Activated CD8-positive, alpha-beta T cell treated with anti-CD3 and anti-CD28 coated beads for 36 hours (primary cell): ENCODE measurements around the gene DCUN1D1. TPM values are rescaled to one million over a fixed set of nuclear protein-coding genes. Genes with fewer than 3 reads are reported as not detected.
A peak's percentile ranks its signal among the peaks of the same experiment; 100 is the strongest.

Experiments used
- ATAC-seq: fragments of 200-7000 bp; cut with Tn5 transposase; one replicate; pipeline ENCODE4 v1.10.0; 2021; ENCODE audit warnings: mild to moderate bottlenecking, moderate library complexity
- CTCF ChIA-PET: fragments of 350-600 bp; sonication (Branson Sonifier 250); formaldehyde crosslinking; loops from one replicate; lab custom pipeline; 2021; ENCODE audit warnings: antibody characterized with exemption; lab: Charles Lee
- POLR2A ChIA-PET: fragments of 350-600 bp; sonication (Branson Sonifier 250); formaldehyde crosslinking; loops from one replicate; lab custom pipeline; 2021; ENCODE audit warnings: antibody characterized with exemption; lab: Charles Lee
- DNase-seq: peaks from one replicate; pipeline ENCODE4 v3.0.0-alpha.2; 2020
- H3K27ac Mint-ChIP-seq: one replicate; pipeline ENCODE4 v1.8.0; 2021; ENCODE audit warnings: mild to moderate bottlenecking, mixed read lengths
- H3K27me3 Mint-ChIP-seq: one replicate; pipeline ENCODE4 v1.8.0; 2021; ENCODE audit warnings: mixed read lengths
- H3K36me3 Mint-ChIP-seq: one replicate; pipeline ENCODE4 v1.8.0; 2021; ENCODE audit warnings: low read depth, mixed read lengths
- H3K4me1 Mint-ChIP-seq: one replicate; pipeline ENCODE4 v1.8.0; 2021; ENCODE audit warnings: low read depth, mixed read lengths
- H3K4me3 Mint-ChIP-seq: one replicate; pipeline ENCODE4 v1.8.0; 2021; ENCODE audit warnings: mild to moderate bottlenecking, moderate library complexity, mixed read lengths
- H3K9me3 Mint-ChIP-seq: one replicate; pipeline ENCODE4 v1.8.0; 2021; ENCODE audit warnings: mixed read lengths
- intact Hi-C: fragments of 100-400 bp; cut with micrococcal nuclease; formaldehyde crosslinking; loops from one replicate; pipeline ENCODE4 v1.10.0; 2022
- total RNA-seq, 2 experiments: library from RNA; stranded (reverse); gene quantifications; one replicate each; pipeline ENCODE4 v1.2.3, GENCODE V29; 2021
- TF ChIP-seq, protein P1 (sequence below): fragments of 200-600 bp; IDR thresholded peaks from one replicate; pipeline ENCODE4 v1.8.0; 2022; ENCODE audit warnings: antibody characterized with exemption, mild to moderate bottlenecking

The DCUN1D1 gene
- total RNA-seq, 2 experiments from 2014 or later = 39.6 to 43.2 TPM

DNA sequence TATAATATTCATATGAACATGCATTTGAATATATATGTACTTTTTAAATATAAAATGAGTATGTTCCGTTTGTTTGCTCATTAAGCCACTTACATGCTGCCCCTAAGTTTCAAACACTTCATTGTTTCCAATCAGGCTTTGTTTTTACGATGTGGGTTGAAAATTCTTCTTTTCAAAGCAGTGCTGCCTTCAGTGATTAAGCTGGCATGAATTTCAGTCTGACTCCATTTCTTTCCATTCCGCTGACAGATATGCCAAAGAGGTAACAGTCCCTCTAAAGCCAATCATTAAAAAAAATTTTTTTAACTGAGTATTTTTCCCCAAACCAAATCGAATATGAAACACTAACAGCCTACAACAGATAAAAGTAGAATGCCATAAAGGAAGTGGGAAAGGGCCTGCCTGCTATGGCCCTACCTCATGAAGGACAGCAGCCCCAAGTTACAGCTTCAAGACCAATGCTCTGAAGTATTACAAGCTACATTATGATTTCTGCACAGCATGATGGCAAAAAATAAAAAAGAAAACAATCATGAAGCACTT, 40.0 kb downstream of the DCUN1D1 start:
- Mint-ChIP-seq H3K27me3 (no peaks in the 10 kb centered on the region), H3K4me1 (peaks cover 25% of the 10 kb centered on the region), H3K4me3 (no peak overlapping the region), H3K36me3 (peaks cover 5% of the 10 kb centered on the region), H3K9me3 (no peaks in the 10 kb centered on the region), H3K27ac (peak overlapping the region; percentile 11)
- intact Hi-C loops = no loop called here
- ATAC-seq (peak; percentile 65), DNase-seq (no peak)
- ChIA-PET CTCF (interaction anchor here (1.0 kb wide), 1 partner anchor 10 kb away, joined by 3 read pairs; no protein-coding TSS in a partner anchor), POLR2A (interaction anchor here (1.2 kb wide), 1 partner anchor 146 kb away, joined by 3 read pairs; no protein-coding TSS in a partner anchor)
- TF ChIP-seq, protein P1, sequence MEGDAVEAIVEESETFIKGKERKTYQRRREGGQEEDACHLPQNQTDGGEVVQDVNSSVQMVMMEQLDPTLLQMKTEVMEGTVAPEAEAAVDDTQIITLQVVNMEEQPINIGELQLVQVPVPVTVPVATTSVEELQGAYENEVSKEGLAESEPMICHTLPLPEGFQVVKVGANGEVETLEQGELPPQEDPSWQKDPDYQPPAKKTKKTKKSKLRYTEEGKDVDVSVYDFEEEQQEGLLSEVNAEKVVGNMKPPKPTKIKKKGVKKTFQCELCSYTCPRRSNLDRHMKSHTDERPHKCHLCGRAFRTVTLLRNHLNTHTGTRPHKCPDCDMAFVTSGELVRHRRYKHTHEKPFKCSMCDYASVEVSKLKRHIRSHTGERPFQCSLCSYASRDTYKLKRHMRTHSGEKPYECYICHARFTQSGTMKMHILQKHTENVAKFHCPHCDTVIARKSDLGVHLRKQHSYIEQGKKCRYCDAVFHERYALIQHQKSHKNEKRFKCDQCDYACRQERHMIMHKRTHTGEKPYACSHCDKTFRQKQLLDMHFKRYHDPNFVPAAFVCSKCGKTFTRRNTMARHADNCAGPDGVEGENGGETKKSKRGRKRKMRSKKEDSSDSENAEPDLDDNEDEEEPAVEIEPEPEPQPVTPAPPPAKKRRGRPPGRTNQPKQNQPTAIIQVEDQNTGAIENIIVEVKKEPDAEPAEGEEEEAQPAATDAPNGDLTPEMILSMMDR = no peak

DNA sequence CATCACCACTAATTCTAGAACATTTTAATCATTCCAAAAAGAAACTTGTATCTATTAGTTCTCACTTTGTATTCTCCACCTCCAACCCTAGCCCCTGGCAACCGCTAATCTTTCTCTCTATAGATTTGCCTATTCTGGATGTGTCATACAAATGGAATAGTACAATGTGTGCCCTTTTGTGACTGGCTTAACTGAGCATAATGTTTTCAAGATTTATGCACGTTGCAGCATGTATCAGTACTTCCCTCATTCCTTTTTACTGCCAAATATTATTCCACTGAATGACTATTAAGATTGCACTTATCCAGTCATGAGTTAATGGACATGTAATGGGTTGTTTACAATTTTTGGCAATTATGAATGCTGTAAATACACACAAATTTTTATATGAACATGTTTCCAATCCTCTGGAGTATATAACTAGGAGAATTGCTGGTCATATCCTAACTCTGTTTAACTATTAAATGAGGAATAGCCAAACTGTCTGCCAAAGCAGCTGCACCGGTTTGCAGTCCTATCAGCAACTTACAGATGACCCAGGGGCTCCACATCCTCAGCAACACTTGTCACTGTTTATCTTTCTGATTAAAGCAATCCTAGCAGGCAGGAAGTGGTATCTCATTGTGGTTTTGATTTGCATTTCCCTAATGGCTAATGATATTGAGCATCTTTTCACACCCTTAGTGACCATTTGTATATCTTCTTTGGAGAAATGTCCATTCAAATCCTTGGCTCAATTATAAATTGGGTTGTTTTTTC, 42.9 kb downstream of the DCUN1D1 start:
- peaks cover 25% of the 10 kb centered on the region for H3K4me1 Mint-ChIP-seq
- peaks cover 4% of the 10 kb centered on the region for H3K9me3 Mint-ChIP-seq
- H3K36me3 Mint-ChIP-seq = peaks cover 2% of the 10 kb centered on the region
- DNase-seq (no peak), ATAC-seq (no peak)
- no peak overlapping the region for H3K27ac Mint-ChIP-seq
- H3K4me3 Mint-ChIP-seq = no peak overlapping the region
- intact Hi-C loops = no loop called here
- POLR2A ChIA-PET = interaction anchor here (0.7 kb wide), 1 partner anchor 25 kb away, joined by 3 read pairs; no protein-coding TSS in a partner anchor
- TF ChIP-seq, protein P1 = no peak
- CTCF ChIA-PET = interaction anchor here (0.6 kb wide), 1 partner anchor 460 kb away, joined by 3 read pairs; no protein-coding TSS in a partner anchor
- H3K27me3 Mint-ChIP-seq = no peaks in the 10 kb centered on the region

DNA sequence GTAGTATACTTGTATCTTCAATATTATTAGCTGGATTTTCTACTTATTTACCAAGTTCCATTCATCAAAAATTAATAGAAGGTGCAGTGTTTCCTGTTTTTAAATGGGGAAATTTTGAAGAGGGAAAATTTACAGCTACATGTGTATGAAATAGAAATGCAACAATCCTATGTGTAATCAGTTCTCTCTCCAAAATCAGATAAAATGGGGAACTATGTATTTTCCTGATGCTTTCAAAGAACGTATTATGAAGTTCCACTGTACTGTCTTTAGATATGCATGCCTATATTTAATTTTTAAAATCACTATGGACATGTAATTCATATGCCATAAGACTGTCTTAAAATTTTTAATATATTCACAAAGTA, 43.4 kb downstream of the DCUN1D1 start:
- H3K4me1 Mint-ChIP-seq = peaks cover 25% of the 10 kb centered on the region
- intact Hi-C loops = no loop called here
- DNase-seq (no peak), ATAC-seq (no peak)
- no peaks in the 10 kb centered on the region for H3K27me3 Mint-ChIP-seq
- H3K9me3 Mint-ChIP-seq = peaks cover 7% of the 10 kb centered on the region
- H3K36me3 Mint-ChIP-seq = peaks cover 5% of the 10 kb centered on the region
- no peak overlapping the region for H3K27ac Mint-ChIP-seq
- CTCF ChIA-PET = interaction anchor here (0.6 to 1.3 kb wide), 2 partner anchors 10 to 460 kb away, joined by 3 to 4 read pairs; no protein-coding TSS in a partner anchor
- TF ChIP-seq, protein P1 = no peak
- POLR2A ChIA-PET = no interaction called here
- H3K4me3 Mint-ChIP-seq = no peak overlapping the region

DNA sequence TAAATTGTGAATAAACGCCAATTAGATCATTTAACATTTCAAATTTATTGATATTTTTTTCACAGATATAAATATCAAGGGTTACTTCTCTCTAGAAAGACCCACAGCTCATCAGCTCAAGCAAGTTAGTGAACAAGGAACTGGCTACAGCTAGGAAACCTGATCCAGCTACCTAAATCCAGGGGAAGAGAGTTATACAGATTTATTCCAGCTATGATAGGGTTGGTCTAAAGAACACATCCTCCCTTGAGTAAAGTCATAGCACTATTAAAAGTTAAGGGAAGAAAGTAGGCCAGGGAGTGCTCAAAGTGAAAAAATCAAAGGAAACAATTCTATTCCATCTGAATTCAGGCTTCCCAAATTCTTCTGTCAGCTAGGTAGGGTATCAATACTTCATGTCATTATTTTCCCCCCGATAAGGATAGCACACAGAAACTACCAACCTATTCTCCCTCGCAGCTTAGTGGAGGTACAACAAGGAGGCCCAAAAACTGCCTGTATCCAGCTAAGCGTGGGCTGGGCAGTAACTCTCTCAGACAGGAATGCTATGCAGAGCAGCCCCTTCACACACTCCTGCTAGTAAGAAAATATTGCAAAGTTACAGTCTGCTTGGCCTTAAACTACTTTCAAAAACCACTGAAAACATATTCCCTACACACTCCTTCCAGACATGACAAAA, 44.0 kb downstream of the DCUN1D1 start:
- no peaks in the 10 kb centered on the region for H3K27me3 Mint-ChIP-seq
- H3K4me1 Mint-ChIP-seq = peaks cover 25% of the 10 kb centered on the region
- CTCF ChIA-PET = interaction anchor here (0.6 to 1.3 kb wide), 4 partner anchors 10 to 459 kb away, joined by 3 to 5 read pairs (median 4); no protein-coding TSS in a partner anchor
- ATAC-seq (no peak), DNase-seq (no peak)
- H3K9me3 Mint-ChIP-seq = peaks cover 9% of the 10 kb centered on the region
- peaks cover 7% of the 10 kb centered on the region for H3K36me3 Mint-ChIP-seq
- POLR2A ChIA-PET = no interaction called here
- H3K4me3 Mint-ChIP-seq = no peak overlapping the region
- TF ChIP-seq, protein P1 = no peak
- intact Hi-C loops = no loop called here
- H3K27ac Mint-ChIP-seq = no peak overlapping the region
